MM.1S (cell line): ENCODE results near the gene AKR1C4.

Experiments used
- DNase-seq: peaks from one replicate; pipeline ENCODE4 v3.0.0-alpha.2; 2015
- H2AFZ ChIP-seq: fragments of 300-600 bp; sonication (generic); 2 replicates; pipeline ENCODE4 v1.6.0; 2016; ENCODE audit warnings: antibody characterized with exemption, low read length
- H3F3A ChIP-seq: fragments of 300-600 bp; sonication (generic); 2 replicates; pipeline ENCODE4 v1.6.1; 2016; ENCODE audit warnings: mild to moderate bottlenecking, antibody characterized with exemption, low read length, moderate library complexity, mixed read lengths; ENCODE audit not compliant: insufficient read depth
- H3K27ac ChIP-seq: fragments of 300-600 bp; sonication (generic); 2 replicates; pipeline ENCODE4 v1.5.1; 2016; ENCODE audit warnings: mild to moderate bottlenecking, low read length
- H3K27me3 ChIP-seq: fragments of 300-600 bp; sonication (generic); replicated peaks from 2 replicates; pipeline ENCODE4 v1.6.0; 2016; ENCODE audit warnings: low read length; ENCODE audit not compliant: insufficient read depth
- H3K36me3 ChIP-seq: fragments of 300-600 bp; sonication (generic); replicated peaks from 2 replicates; pipeline ENCODE4 v1.6.1; 2016; ENCODE audit warnings: mild to moderate bottlenecking, low read length, mixed read lengths; ENCODE audit not compliant: insufficient read depth
- H3K4me1 ChIP-seq: fragments of 300-600 bp; sonication (generic); 2 replicates; pipeline ENCODE4 v1.6.1; 2016; ENCODE audit warnings: low read length, mixed read lengths
- H3K4me2 ChIP-seq: fragments of 300-600 bp; sonication (generic); 2 replicates; pipeline ENCODE4 v1.6.0; 2016; ENCODE audit warnings: low read depth, low read length
- H3K4me3 ChIP-seq: fragments of 300-600 bp; sonication (generic); 2 replicates; pipeline ENCODE4 v1.5.1; 2016; ENCODE audit warnings: low read length, mixed read lengths
- H3K79me2 ChIP-seq: fragments of 300-600 bp; sonication (generic); 2 replicates; pipeline ENCODE4 v1.6.1; 2016; ENCODE audit warnings: mixed run types, low read length, mixed read lengths
- H3K9ac ChIP-seq: fragments of 300-600 bp; sonication (generic); 2 replicates; pipeline ENCODE4 v1.6.1; 2016; ENCODE audit warnings: low read length, mixed read lengths
- H3K9me2 ChIP-seq: fragments of 300-600 bp; sonication (generic); replicated peaks from 2 replicates; pipeline ENCODE4 v1.6.1; 2016; ENCODE audit warnings: mild to moderate bottlenecking, low read length, mixed read lengths; ENCODE audit not compliant: insufficient read depth
- H3K9me3 ChIP-seq: fragments of 300-600 bp; sonication (generic); replicated peaks from 2 replicates; pipeline ENCODE4 v1.6.1; 2016; ENCODE audit warnings: mild to moderate bottlenecking, low read length, mixed read lengths; ENCODE audit not compliant: insufficient read depth
- H4K20me1 ChIP-seq: fragments of 300-600 bp; sonication (generic); 2 replicates; pipeline ENCODE4 v1.6.1; 2016; ENCODE audit warnings: mild to moderate bottlenecking, low read length, moderate library complexity, mixed read lengths; ENCODE audit not compliant: insufficient read depth
- CTCF ChIP-seq: fragments of 300-600 bp; sonication (generic); IDR thresholded peaks from 2 replicates; pipeline ENCODE4 v1.5.1; 2016; ENCODE audit warnings: antibody characterized with exemption, low read length, mixed read lengths
- EZH2 ChIP-seq: fragments of 300-600 bp; sonication (generic); optimal IDR thresholded peaks from 2 replicates; pipeline ENCODE3; 2017; ENCODE audit warnings: low read depth, mild to moderate bottlenecking, antibody characterized with exemption, low read length, mixed read lengths
- EZH2phosphoT487 ChIP-seq: fragments of 300-600 bp; sonication (generic); IDR thresholded peaks from 2 replicates; pipeline ENCODE4 v1.6.1; 2018; ENCODE audit warnings: antibody characterized with exemption, low read length

The AKR1C4 gene

GRCh38 chr10:5148678-5149032 lies 48.0 kb upstream of the AKR1C4 start:
- Histone ChIP-seq H3K9ac (no peak overlapping the region), H3F3A (no peaks in the 10 kb centered on the region), H4K20me1 (no peaks in the 10 kb centered on the region), H3K36me3 (no peaks in the 10 kb centered on the region), H3K9me3 (no peaks in the 10 kb centered on the region), H3K4me3 (no peak overlapping the region), H2AFZ (no peak overlapping the region), H3K27ac (no peak overlapping the region), H3K4me2 (no peak overlapping the region), H3K9me2 (no peaks in the 10 kb centered on the region), H3K27me3 (no peaks in the 10 kb centered on the region), H3K79me2 (no peaks in the 10 kb centered on the region), H3K4me1 (no peaks in the 10 kb centered on the region)
- DNase-seq, result no peak
- TF ChIP-seq EZH2 (no peak), EZH2phosphoT487 (no peak), CTCF (no peak)

GRCh38 chr10:5151076-5151475 lies 45.6 kb upstream of the AKR1C4 start:
- no peaks in the 10 kb centered on the region for H3K36me3 ChIP-seq
- H3K27ac ChIP-seq, result no peak overlapping the region
- no peak overlapping the region for H2AFZ ChIP-seq
- no peaks in the 10 kb centered on the region for H3K9me2 ChIP-seq
- no peaks in the 10 kb centered on the region for H3K9me3 ChIP-seq
- no peak overlapping the region for H3K9ac ChIP-seq
- H3K27me3 ChIP-seq, result no peaks in the 10 kb centered on the region
- no peaks in the 10 kb centered on the region for H4K20me1 ChIP-seq
- H3F3A ChIP-seq, result no peaks in the 10 kb centered on the region
- no peak for TF ChIP-seq CTCF
- TF ChIP-seq EZH2phosphoT487, result no peak
- TF ChIP-seq EZH2, result no peak
- no peaks in the 10 kb centered on the region for H3K79me2 ChIP-seq
- H3K4me1 ChIP-seq, result no peaks in the 10 kb centered on the region
- H3K4me2 ChIP-seq, result no peak overlapping the region
- H3K4me3 ChIP-seq, result no peak overlapping the region
- DNase-seq, result no peak

- H3K9me2 ChIP-seq, result no peaks in the 10 kb centered on the region
- no peaks in the 10 kb centered on the region for H3K79me2 ChIP-seq
These were observed 40.7 kb upstream of the AKR1C4 start for GRCh38 chr10:5155951-5156350.

More at GRCh38 chr10:5155951-5156350, 40.7 kb upstream of the AKR1C4 start:
- Histone ChIP-seq H3K4me3 (no peak overlapping the region), H3K9me3 (no peaks in the 10 kb centered on the region), H3F3A (no peaks in the 10 kb centered on the region), H4K20me1 (no peaks in the 10 kb centered on the region), H3K9ac (no peak overlapping the region), H3K4me1 (no peaks in the 10 kb centered on the region), H2AFZ (no peak overlapping the region), H3K36me3 (no peaks in the 10 kb centered on the region), H3K4me2 (no peak overlapping the region), H3K27me3 (no peaks in the 10 kb centered on the region), H3K27ac (no peak overlapping the region)
- DNase-seq, result no peak
- no peak for TF ChIP-seq CTCF
- no peak for TF ChIP-seq EZH2
- no peak for TF ChIP-seq EZH2phosphoT487
